HUES64 (cell line): ENCODE data around the gene KITLG.

Experiments
- H3K27ac ChIP-seq: 2 replicates; pipeline ENCODE4 v1.7.0; 2013; ENCODE audit warnings: low read depth, low read length, inconsistent platforms
- H3K27me3 ChIP-seq: 2 replicates; pipeline ENCODE4 v1.6.1; 2013; ENCODE audit warnings: mild to moderate bottlenecking, low read length; ENCODE audit not compliant: insufficient read depth
- H3K36me3 ChIP-seq: 2 replicates; pipeline ENCODE4 v1.6.1; 2013; ENCODE audit warnings: mild to moderate bottlenecking, low read length; ENCODE audit not compliant: insufficient read depth
- H3K4me1 ChIP-seq: 2 replicates; pipeline ENCODE4 v1.6.1; 2013; ENCODE audit warnings: mild to moderate bottlenecking, low read length, moderate library complexity; ENCODE audit not compliant: insufficient read depth
- H3K4me3 ChIP-seq: 2 replicates; pipeline ENCODE4 v1.5.1; 2013; ENCODE audit warnings: mild to moderate bottlenecking, low read length, moderate library complexity
- H3K9ac ChIP-seq: 2 replicates; pipeline ENCODE4 v1.6.1; 2013; ENCODE audit warnings: mild to moderate bottlenecking, low read depth, low read length
- H3K9me3 ChIP-seq: 2 replicates; pipeline ENCODE4 v1.6.1; 2013; ENCODE audit warnings: low read depth, low read length; ENCODE audit not compliant: insufficient read depth
- WGBS: fragments of 150-250, 120-280 bp; methylation state at CpG from one replicate; pipeline ENCODE4 v1.1.7; 2013; ENCODE audit warnings: missing lambda C conversion rate; 5-methylcytosine and 5-hydroxymethylcytosine counted together

The KITLG gene

GRCh38 chr12:88600272-88600671 is 20.0 kb upstream of the KITLG start:
- Histone ChIP-seq H3K27ac (no peak overlapping the region), H3K9me3 (0 out of 2 replicates have a peak, but pooled peaks cover 3% of the 10 kb centered on the region)

GRCh38 chr12:88597365-88597764 is 17.1 kb upstream of the KITLG start:
- Histone ChIP-seq H3K4me1 (no peaks in the 10 kb centered on the region), H3K27ac (no peak overlapping the region), H3K9me3 (0 out of 2 replicates have a peak, but pooled peaks cover 2% of the 10 kb centered on the region), H3K27me3 (no peaks in the 10 kb centered on the region), H3K4me3 (no peak overlapping the region), H3K36me3 (no peaks in the 10 kb centered on the region), H3K9ac (no peak overlapping the region)

More at GRCh38 chr12:88600272-88600671, 20.0 kb upstream of the KITLG start:
- H3K27me3 ChIP-seq, result no peaks in the 10 kb centered on the region
- H3K36me3 ChIP-seq, result no peaks in the 10 kb centered on the region
- H3K4me1 ChIP-seq, result no peaks in the 10 kb centered on the region
- no peak overlapping the region for H3K4me3 ChIP-seq
- 96% methylated on average over 3 of the region's 4 CpGs for WGBS
- H3K9ac ChIP-seq, result no peak overlapping the region

DNA sequence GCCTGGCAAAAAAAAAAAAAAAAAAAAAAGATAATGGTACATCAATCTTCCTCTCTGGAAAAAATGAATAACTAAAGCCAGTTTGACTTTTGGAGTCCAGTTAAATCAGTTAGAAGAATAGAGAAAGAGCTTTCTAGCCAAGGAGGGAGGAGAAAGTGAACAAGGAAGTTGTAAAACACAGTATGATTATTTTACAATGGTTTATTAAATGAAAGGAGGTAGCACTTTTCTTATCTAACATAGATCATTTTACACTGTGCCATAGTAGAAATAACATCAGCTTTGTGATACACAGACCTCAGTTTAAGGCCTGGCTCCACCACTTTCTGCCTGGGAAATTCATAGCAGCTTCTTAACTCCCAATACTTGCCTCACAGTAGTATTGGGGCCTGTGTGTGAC is 15.4 kb upstream of the KITLG start:
- H3K36me3 ChIP-seq, result no peaks in the 10 kb centered on the region
- H3K4me1 ChIP-seq, result no peaks in the 10 kb centered on the region
- no peak overlapping the region for H3K9ac ChIP-seq
- H3K27me3 ChIP-seq, result no peaks in the 10 kb centered on the region
- no peak overlapping the region for H3K27ac ChIP-seq
- no peaks in the 10 kb centered on the region for H3K9me3 ChIP-seq
- no peak overlapping the region for H3K4me3 ChIP-seq

DNA sequence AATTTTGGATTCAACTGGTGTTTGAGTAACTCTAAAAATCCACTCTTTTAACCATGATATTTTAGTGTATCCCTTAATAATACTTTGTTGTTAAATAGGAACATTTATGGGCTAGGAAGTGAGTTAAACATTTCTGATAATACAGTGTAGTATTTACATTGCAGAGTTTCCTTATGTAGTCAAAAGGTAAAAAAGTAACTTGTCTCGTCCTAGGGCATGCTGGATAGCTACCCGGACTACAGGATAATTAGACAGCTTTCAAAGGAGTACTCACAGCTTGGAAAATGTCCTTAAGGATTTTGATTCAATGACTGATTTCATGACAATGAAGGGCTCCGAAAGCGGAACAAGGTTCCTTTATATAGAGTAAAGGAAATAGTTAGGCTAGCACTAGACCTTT is 14.5 kb upstream of the KITLG start:
- Histone ChIP-seq H3K4me3 (no peak overlapping the region), H3K9me3 (no peaks in the 10 kb centered on the region), H3K27ac (no peak overlapping the region), H3K36me3 (no peaks in the 10 kb centered on the region), H3K4me1 (no peaks in the 10 kb centered on the region), H3K27me3 (no peaks in the 10 kb centered on the region), H3K9ac (no peak overlapping the region)
- WGBS, result 95% methylated on average over 4 of the region's 4 CpGs

GRCh38 chr12:88591343-88591742 is 11.1 kb upstream of the KITLG start:
- H3K36me3 ChIP-seq, result no peaks in the 10 kb centered on the region
- H3K9ac ChIP-seq, result no peak overlapping the region
- H3K27me3 ChIP-seq, result no peaks in the 10 kb centered on the region
- no peak overlapping the region for H3K27ac ChIP-seq
- H3K4me3 ChIP-seq, result no peak overlapping the region
- WGBS, result 90% methylated on average over 2 of the region's 2 CpGs
- peaks cover 12% of the 10 kb centered on the region for H3K9me3 ChIP-seq
- no peaks in the 10 kb centered on the region for H3K4me1 ChIP-seq

GRCh38 chr12:88590851-88591250 is 10.6 kb upstream of the KITLG start:
- Histone ChIP-seq H3K4me1 (no peaks in the 10 kb centered on the region), H3K27me3 (no peaks in the 10 kb centered on the region), H3K27ac (no peak overlapping the region), H3K9ac (no peak overlapping the region), H3K9me3 (peaks cover 17% of the 10 kb centered on the region), H3K36me3 (no peaks in the 10 kb centered on the region), H3K4me3 (no peak overlapping the region)
- WGBS, result 95% methylated on average over 1 of the region's 1 CpG

- Histone ChIP-seq H3K36me3 (no peaks in the 10 kb centered on the region), H3K27me3 (peaks cover 16% of the 10 kb centered on the region), H3K27ac (no peak overlapping the region), H3K4me3 (no peak overlapping the region), H3K4me1 (peaks cover 6% of the 10 kb centered on the region; the same call in 1 of the 2 replicates), H3K9me3 (peaks cover 25% of the 10 kb centered on the region), H3K9ac (no peak overlapping the region)
- WGBS, result 94% methylated on average over 1 of the region's 2 CpGs
Measured at GRCh38 chr12:88585077-88585476, 4.8 kb upstream of the KITLG start.

DNA sequence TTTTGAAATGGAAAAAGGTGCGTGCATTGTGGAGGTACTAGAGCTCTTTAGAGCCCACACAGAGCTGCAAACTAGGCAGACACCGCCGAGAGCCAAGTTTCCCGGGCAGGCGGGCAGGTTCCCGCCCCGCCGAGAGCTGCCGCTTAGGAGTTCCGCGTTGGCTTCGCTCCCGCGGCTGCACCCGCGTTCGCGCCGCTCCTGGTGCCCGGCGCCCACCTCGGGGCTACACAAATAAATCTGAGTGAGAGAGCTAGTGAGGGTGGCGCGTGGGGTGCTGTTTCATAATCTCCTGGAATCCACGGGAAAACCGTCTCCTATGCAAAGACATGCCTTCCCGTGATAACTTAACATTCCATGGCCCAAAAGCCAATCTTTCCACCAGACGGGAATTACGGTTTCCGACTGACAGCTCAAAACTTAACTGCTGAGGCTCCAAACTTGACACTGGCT is 645 bp downstream of the KITLG start:
- Histone ChIP-seq H3K4me3 (peak overlapping the region; percentile 80), H3K27ac (no peak overlapping the region)
- WGBS, result under 1% methylated on average over 30 of the region's 30 CpGs

GRCh38 chr12:88579161-88579517 is 1.1 kb downstream of the KITLG start:
- Histone ChIP-seq H3K36me3 (no peaks in the 10 kb centered on the region), H3K9me3 (no peaks in the 10 kb centered on the region), H3K27me3 (peaks cover 52% of the 10 kb centered on the region), H3K4me3 (peak overlapping the region; percentile 80), H3K9ac (peak overlapping the region; percentile 76), H3K4me1 (peaks cover 45% of the 10 kb centered on the region), H3K27ac (peak overlapping the region; percentile 11; the same call in 1 of the 2 replicates)
- 1% methylated on average over 5 of the region's 8 CpGs for WGBS

More for the DNA sequence above, 645 bp downstream of the KITLG start:
- Histone ChIP-seq H3K27me3 (peaks cover 50% of the 10 kb centered on the region), H3K4me1 (peaks cover 40% of the 10 kb centered on the region), H3K9ac (peak overlapping the region; percentile 76), H3K36me3 (no peaks in the 10 kb centered on the region), H3K9me3 (no peaks in the 10 kb centered on the region)

GRCh38 chr12:88578276-88579160 is 1.8 kb downstream of the KITLG start:
- H3K9me3 ChIP-seq, result no peaks in the 10 kb centered on the region
- peak overlapping the region; percentile 11; the same call in 1 of the 2 replicates for H3K27ac ChIP-seq
- peak overlapping the region; percentile 76 for H3K9ac ChIP-seq
- WGBS, result 8% methylated on average over 12 of the region's 12 CpGs
- H3K4me3 ChIP-seq, result peak overlapping the region; percentile 80
- H3K27me3 ChIP-seq, result peaks cover 52% of the 10 kb centered on the region
- peaks cover 51% of the 10 kb centered on the region for H3K4me1 ChIP-seq
- no peaks in the 10 kb centered on the region for H3K36me3 ChIP-seq

GRCh38 chr12:88577537-88577936 is 2.7 kb downstream of the KITLG start:
- Histone ChIP-seq H3K27ac (no peak overlapping the region), H3K27me3 (peaks cover 52% of the 10 kb centered on the region), H3K9me3 (no peaks in the 10 kb centered on the region), H3K4me3 (peak overlapping the region; percentile 80; the same call in 1 of the 2 replicates), H3K36me3 (no peaks in the 10 kb centered on the region), H3K9ac (no peak overlapping the region), H3K4me1 (peaks cover 61% of the 10 kb centered on the region)
- no CpG with 5 or more reads among the region's 1 CpG for WGBS
